ENCODE data around the gene ARHGAP10.

The ARHGAP10 gene

GRCh38 chr4:147823130-147823529, 91.2 kb downstream of the ARHGAP10 start:
- no peak overlapping the region for H3K27ac ChIP-seq (ENCODE audit: low read length)

GRCh38 chr4:147824316-147824715, 92.4 kb downstream of the ARHGAP10 start:
- 0 out of 2 replicates have a peak, but pooled peaks cover 4% of the 10 kb centered on the region for H4K20me1 ChIP-seq (ENCODE audit: insufficient read depth, low read length)
- H3K27me3 ChIP-seq (replicated peaks; ENCODE audit: insufficient read depth, low read length) = no peaks in the 10 kb centered on the region
- H3K36me3 ChIP-seq (replicated peaks; ENCODE audit: insufficient read depth, low read length) = 0 out of 2 replicates have a peak, but pooled peaks cover 3% of the 10 kb centered on the region
- no peak overlapping the region for H3K9ac ChIP-seq (ENCODE audit: low read length)
- H3K9me2 ChIP-seq (replicated peaks; ENCODE audit: insufficient read depth, low read length) = no peaks in the 10 kb centered on the region
- H3K79me2 ChIP-seq (ENCODE audit: low read length) = peaks cover 43% of the 10 kb centered on the region
- no peak overlapping the region for H3K27ac ChIP-seq (ENCODE audit: low read length)
- no peak overlapping the region for H2AFZ ChIP-seq (ENCODE audit: low read length)
- no peaks in the 10 kb centered on the region for H3K9me3 ChIP-seq (replicated peaks; ENCODE audit: insufficient read depth, low read length)
- DNase-seq = no peak
- H3F3A ChIP-seq (ENCODE audit: insufficient read depth, low read length) = no peaks in the 10 kb centered on the region
- H3K4me3 ChIP-seq (ENCODE audit: low read length) = no peak overlapping the region
- no peaks in the 10 kb centered on the region for H3K4me1 ChIP-seq (ENCODE audit: low read length)
- no peak overlapping the region for H3K4me2 ChIP-seq (ENCODE audit: low read depth, low read length)
- TF ChIP-seq EZH2 (optimal IDR thresholded peaks at IDR 0.05; ENCODE audit: low read depth, low read length) (no peak), EZH2phosphoT487 (IDR thresholded peaks at IDR 0.05; ENCODE audit: low read length) (no peak), CTCF (IDR thresholded peaks at IDR 0.05; ENCODE audit: low read length) (no peak)

More at GRCh38 chr4:147823130-147823529, 91.2 kb downstream of the ARHGAP10 start:
- Histone ChIP-seq H3K9me3 (replicated peaks; ENCODE audit: insufficient read depth, low read length) (no peaks in the 10 kb centered on the region), H3K4me2 (ENCODE audit: low read depth, low read length) (no peak overlapping the region), H3K4me1 (ENCODE audit: low read length) (no peaks in the 10 kb centered on the region), H3K4me3 (ENCODE audit: low read length) (no peak overlapping the region), H3K36me3 (replicated peaks; ENCODE audit: insufficient read depth, low read length) (0 out of 2 replicates have a peak, but pooled peaks cover 3% of the 10 kb centered on the region), H3K9ac (ENCODE audit: low read length) (no peak overlapping the region), H3K27me3 (replicated peaks; ENCODE audit: insufficient read depth, low read length) (no peaks in the 10 kb centered on the region), H4K20me1 (ENCODE audit: insufficient read depth, low read length) (0 out of 2 replicates have a peak, but pooled peaks cover 4% of the 10 kb centered on the region), H3K9me2 (replicated peaks; ENCODE audit: insufficient read depth, low read length) (no peaks in the 10 kb centered on the region), H2AFZ (ENCODE audit: low read length) (no peak overlapping the region), H3K79me2 (ENCODE audit: low read length) (peaks cover 49% of the 10 kb centered on the region), H3F3A (ENCODE audit: insufficient read depth, low read length) (no peaks in the 10 kb centered on the region)
- no peak for TF ChIP-seq EZH2phosphoT487 (IDR thresholded peaks at IDR 0.05; ENCODE audit: low read length)
- TF ChIP-seq CTCF (IDR thresholded peaks at IDR 0.05; ENCODE audit: low read length) = no peak
- TF ChIP-seq EZH2 (optimal IDR thresholded peaks at IDR 0.05; ENCODE audit: low read depth, low read length) = no peak
- DNase-seq = no peak

- Histone ChIP-seq H3K9ac (ENCODE audit: low read length) (no peak overlapping the region), H3K9me3 (replicated peaks; ENCODE audit: insufficient read depth, low read length) (no peaks in the 10 kb centered on the region), H2AFZ (ENCODE audit: low read length) (no peak overlapping the region), H3K27ac (ENCODE audit: low read length) (no peak overlapping the region), H3K36me3 (replicated peaks; ENCODE audit: insufficient read depth, low read length) (0 out of 2 replicates have a peak, but pooled peaks cover 3% of the 10 kb centered on the region), H3K9me2 (replicated peaks; ENCODE audit: insufficient read depth, low read length) (no peaks in the 10 kb centered on the region), H3K79me2 (ENCODE audit: low read length) (peaks cover 39% of the 10 kb centered on the region), H3K4me3 (ENCODE audit: low read length) (no peak overlapping the region), H3K4me1 (ENCODE audit: low read length) (no peaks in the 10 kb centered on the region), H4K20me1 (ENCODE audit: insufficient read depth, low read length) (0 out of 2 replicates have a peak, but pooled peaks cover 4% of the 10 kb centered on the region), H3K4me2 (ENCODE audit: low read depth, low read length) (no peak overlapping the region), H3K27me3 (replicated peaks; ENCODE audit: insufficient read depth, low read length) (no peaks in the 10 kb centered on the region), H3F3A (ENCODE audit: insufficient read depth, low read length) (no peaks in the 10 kb centered on the region)
- DNase-seq = no peak
- no peak for TF ChIP-seq EZH2 (optimal IDR thresholded peaks at IDR 0.05; ENCODE audit: low read depth, low read length)
- TF ChIP-seq CTCF (IDR thresholded peaks at IDR 0.05; ENCODE audit: low read length) = no peak
- TF ChIP-seq EZH2phosphoT487 (IDR thresholded peaks at IDR 0.05; ENCODE audit: low read length) = no peak
Measured at GRCh38 chr4:147824884-147825283, 93.0 kb downstream of the ARHGAP10 start.

All from MM.1S (cell line).